C1 segment of cervical spinal cord (tissue), 14 donors: ENCODE data around the gene PIK3CB.
A peak's percentile ranks its signal among the peaks of the same experiment; 100 is the strongest.
"Not testable (repeated sequence)": the region's sequence is repeated elsewhere in the genome, so short reads cannot be mapped to it uniquely, and the experiment has no call there.

Experiments used
- DNase-seq, 14 donors: peaks; one replicate each; lab custom pipeline; 2025; lab: John Stamatoyannopoulos, UW

The PIK3CB gene

DNA sequence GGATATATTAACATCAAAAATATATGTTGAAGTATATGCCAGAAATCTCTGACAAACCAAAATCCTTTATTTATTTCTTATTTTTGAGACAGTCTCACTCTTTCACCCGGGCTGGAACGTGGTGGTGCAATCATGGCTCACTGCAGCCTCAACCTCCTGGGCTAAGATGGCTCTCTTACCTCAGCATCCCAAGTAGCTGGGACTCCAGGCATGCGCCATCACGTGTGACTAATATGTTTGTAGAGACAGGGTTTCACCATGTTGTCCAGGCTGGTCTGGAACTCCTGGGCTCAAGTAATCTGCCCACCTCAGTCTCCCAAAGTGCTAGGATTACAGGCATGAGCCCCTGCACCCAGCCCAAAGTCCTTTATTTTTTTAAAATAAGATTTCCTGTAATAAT lies 214.3 kb downstream of the PIK3CB start:
- no peak for DNase-seq

DNA sequence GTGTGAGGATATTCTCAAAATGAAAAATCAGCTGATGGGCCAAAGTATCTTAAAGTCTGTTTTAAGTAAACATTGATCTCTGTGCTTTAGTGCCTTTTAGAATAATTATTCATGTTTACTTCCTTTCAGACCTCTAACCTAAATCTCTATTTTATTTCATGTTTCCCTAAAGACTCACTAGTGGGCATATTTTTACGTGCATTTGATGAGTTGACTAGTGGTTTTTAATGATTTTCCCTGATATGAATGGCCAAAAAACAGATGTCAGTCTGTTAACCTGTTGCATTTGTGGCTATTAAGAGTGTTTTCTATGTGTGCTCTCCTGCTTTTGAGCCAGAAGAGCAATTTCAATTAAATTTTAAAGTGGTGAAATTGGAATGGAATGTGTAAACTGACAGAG lies 219.3 kb downstream of the PIK3CB start:
- no peak for DNase-seq

DNA sequence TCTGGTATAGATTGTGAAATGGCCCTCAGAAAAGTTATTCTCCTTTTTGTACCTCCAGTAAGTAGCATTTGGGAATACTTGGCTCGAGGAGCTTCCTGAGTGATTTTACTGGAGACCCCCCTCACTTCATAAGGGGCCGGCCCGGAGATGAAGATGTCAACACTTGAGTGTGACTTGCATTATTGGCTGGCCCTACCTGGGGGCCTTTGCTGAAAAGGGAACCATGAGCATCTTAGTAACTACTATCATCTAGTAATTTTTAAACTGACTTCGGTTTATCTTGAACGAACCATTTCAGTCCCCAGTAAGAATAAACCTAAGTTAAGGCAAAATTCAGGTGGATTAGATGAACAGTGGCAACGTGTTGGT lies 224.8 kb downstream of the PIK3CB start:
- DNase-seq: peak in 1 of 14 donors; percentile 2

DNA sequence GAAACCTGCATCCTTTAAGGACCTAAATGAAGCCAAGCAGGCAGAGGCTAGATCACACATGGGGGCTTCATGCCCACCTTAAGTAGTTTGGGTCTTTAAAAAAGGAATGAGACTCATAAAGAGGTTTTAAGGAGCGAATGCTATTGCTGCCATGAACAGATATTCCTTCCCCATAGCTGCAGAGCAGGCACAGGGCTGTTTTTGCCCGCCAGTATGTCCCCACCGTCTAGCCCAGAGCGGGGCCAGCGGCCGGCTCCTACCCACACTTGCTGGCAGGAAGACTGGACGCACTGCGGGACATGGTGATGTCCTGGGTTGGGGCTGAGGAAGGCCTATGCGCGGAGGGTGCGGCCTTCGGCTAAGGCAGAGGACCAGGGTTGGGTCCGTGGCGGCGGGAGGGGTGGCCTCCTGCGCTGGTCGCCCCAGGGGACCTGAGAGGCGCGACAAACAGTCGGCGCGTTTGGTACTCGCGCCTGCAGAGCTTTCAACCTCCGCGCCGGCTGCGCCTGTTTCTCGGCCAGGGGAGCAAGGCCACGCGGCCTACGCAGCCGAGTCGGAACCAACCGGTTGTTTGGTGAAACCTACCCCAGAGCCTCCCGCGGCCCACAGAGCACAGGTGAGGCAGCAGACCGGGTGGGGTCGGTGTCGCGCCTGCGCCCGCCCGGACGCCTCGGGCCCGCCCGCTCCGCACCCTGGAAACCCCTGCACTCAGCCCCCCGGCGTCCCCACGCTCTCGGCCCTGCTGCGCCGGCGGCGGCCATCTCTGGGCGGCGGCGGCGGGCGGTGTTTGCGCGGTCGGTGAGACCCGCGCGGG lies 226.2 kb downstream of the PIK3CB start, which contains the start of gene FAIM:
FAIM (plus strand) TSS at position 450 of the 814 bp plus-strand sequence. CDS start 10,956 bp downstream, outside the sequence.
- DNase-seq: peak in 13 of 14 donors; percentile 55 to 89 (median 74)

DNA sequence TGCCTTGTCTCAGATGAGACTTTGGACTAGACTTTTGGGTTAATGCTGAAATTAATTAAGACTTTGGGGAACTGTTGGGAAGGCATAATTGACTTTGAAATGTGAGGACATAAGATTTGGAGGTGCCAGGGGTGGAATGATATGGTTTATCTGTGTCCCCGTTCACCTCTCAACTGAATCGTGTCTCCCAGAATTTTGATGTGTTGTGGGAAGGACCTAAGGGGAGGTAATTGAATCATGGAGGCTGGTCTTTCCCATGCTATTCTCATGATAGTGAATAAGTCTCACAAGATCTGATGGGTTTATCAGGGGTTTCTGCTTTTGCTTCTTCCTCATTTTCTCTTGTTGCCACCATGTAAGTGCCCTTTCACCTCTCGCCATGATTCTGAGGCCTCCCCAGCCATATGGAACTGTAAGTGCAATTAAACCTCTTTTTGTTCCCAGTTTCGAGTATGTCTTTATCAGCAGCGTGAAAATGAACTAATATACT lies 230.6 kb downstream of the PIK3CB start:
- DNase-seq: not testable (repeated sequence)
